Measurements from ENCODE around the gene IL23A.

DNA sequence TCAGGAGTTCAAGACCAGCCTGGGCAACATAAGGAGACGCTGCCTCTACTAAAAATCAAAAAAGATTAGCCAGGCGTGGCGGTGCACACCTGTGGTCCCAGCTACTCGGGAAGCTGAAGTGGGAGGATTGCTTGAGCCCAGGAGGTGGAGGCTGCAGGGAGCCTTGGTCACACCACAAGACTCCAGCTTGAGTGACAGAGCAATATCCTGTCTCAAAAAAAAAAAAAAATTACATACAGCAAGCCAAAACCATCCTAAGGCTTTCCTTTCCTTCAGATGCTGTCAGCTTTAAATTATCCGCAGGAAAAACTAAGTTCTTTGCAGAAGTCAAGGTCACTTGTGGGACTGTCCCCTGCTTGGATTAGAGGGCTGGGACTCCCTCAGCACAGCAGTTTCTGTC is 39.9 kb upstream of the IL23A start:
- TF ChIP-seq POLR2A (IDR thresholded peaks at IDR 0.05) (no peak), POLR2AphosphoS5 (IDR thresholded peaks at IDR 0.05) (no peak)
- TF ChIP-seq, protein P1, sequence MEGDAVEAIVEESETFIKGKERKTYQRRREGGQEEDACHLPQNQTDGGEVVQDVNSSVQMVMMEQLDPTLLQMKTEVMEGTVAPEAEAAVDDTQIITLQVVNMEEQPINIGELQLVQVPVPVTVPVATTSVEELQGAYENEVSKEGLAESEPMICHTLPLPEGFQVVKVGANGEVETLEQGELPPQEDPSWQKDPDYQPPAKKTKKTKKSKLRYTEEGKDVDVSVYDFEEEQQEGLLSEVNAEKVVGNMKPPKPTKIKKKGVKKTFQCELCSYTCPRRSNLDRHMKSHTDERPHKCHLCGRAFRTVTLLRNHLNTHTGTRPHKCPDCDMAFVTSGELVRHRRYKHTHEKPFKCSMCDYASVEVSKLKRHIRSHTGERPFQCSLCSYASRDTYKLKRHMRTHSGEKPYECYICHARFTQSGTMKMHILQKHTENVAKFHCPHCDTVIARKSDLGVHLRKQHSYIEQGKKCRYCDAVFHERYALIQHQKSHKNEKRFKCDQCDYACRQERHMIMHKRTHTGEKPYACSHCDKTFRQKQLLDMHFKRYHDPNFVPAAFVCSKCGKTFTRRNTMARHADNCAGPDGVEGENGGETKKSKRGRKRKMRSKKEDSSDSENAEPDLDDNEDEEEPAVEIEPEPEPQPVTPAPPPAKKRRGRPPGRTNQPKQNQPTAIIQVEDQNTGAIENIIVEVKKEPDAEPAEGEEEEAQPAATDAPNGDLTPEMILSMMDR (IDR thresholded peaks at IDR 0.05): no peak

Measured in gastroesophageal sphincter (tissue), 3 donors.